Neural progenitor cell (in vitro differentiated cells): ENCODE data around the gene MFSD11.

Experiments
- EZH2 ChIP-seq: fragments of 200-600 bp; sonication (generic); IDR thresholded peaks from 2 replicates; pipeline ENCODE4 v1.6.1; 2017; ENCODE audit warnings: antibody characterized with exemption, mild to moderate bottlenecking, moderate library complexity
- EZH2phosphoT487 ChIP-seq: fragments of 200-600 bp; sonication (generic); IDR thresholded peaks from 2 replicates; pipeline ENCODE4 v1.6.1; 2017; ENCODE audit warnings: antibody characterized with exemption
- TF ChIP-seq, protein P1 (sequence below): fragments of 200-600 bp; sonication (generic); IDR thresholded peaks from 2 replicates; pipeline ENCODE4 v1.5.1; 2017; ENCODE audit warnings: antibody characterized with exemption, mild to moderate bottlenecking

DNA sequence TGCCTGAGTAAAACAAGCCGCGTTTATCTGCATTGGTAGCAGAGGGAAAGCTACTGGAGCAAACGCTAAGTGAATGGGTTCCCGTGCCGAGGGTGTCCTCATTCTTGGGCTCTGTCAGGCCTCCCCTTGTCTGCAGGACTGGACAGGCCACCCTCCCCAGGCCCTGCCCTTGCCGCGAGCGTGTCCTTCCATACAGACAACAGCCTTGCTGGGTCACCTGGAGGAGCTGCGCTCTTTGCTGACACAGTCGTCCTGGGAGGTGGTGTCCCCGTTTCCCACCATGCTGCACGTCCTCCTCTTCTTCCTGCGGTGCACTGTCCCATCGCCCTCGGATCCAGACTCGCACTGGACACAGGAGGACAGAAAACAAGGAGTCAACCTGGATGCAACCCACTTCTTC is 19.4 kb upstream of the MFSD11 start:
- TF ChIP-seq, protein P1, sequence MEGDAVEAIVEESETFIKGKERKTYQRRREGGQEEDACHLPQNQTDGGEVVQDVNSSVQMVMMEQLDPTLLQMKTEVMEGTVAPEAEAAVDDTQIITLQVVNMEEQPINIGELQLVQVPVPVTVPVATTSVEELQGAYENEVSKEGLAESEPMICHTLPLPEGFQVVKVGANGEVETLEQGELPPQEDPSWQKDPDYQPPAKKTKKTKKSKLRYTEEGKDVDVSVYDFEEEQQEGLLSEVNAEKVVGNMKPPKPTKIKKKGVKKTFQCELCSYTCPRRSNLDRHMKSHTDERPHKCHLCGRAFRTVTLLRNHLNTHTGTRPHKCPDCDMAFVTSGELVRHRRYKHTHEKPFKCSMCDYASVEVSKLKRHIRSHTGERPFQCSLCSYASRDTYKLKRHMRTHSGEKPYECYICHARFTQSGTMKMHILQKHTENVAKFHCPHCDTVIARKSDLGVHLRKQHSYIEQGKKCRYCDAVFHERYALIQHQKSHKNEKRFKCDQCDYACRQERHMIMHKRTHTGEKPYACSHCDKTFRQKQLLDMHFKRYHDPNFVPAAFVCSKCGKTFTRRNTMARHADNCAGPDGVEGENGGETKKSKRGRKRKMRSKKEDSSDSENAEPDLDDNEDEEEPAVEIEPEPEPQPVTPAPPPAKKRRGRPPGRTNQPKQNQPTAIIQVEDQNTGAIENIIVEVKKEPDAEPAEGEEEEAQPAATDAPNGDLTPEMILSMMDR: no peak
- TF ChIP-seq EZH2phosphoT487 (no peak), EZH2 (no peak)
